ENCODE measurements around the gene DLGAP4. TPM values are rescaled to one million over a fixed set of nuclear protein-coding genes. Genes with fewer than 3 reads are reported as not detected.

DLGAP4 gene
- total RNA-seq, 3 donors from 2014 or later: 22.0 to 26.9 (median 24.0) TPM

DNA sequence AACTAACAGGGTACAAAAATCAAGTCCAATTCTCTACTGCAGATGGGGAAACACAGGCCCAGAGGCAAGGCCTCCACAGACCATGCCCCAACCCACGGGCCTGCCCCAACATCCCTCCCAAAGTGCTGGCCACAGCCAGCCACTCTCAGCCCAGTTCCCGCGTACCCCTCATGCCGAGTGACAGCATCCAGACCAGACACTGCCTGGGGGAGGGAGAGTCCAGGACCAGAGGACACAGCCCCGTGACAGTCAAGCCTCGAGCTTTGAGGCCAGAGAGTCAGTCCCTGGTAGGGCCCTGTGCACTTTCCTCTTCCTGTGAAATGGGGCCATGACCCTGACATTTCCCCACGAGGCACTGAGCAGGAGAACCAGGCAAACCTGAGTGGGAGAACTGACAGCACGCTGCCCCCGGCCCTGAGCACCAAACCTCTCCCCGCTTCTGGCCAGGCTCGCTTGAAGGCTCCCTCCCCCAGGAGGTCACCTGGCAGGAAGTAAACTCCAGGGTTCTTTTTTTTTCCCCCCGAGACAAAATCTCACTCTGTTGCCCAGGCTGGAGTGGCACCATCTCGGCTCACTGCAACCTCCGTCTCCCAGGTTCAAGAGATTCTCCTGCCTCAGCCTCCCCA lies 240.1 kb downstream of the DLGAP4 start:
- Histone ChIP-seq H3K4me3 (peak overlapping the region in 1 of 3 donors; percentile 16), H3K27ac (peak overlapping the region; percentile 44 to 54), H3K36me3 (no peaks in the 10 kb centered on the region), H3K27me3 (no peaks in the 10 kb centered on the region), H3K4me1 (peaks cover 0 to 7% of the 10 kb centered on the region in 2 donors), H3K9me3 (no peaks in the 10 kb centered on the region)
- no peak for DNase-seq (ENCODE audit: low spot score in 2 of 2)
- intact Hi-C loops (cut with DNase I; ENCODE audit: low total_unique reads): no loop called here
- TF ChIP-seq POLR2AphosphoS5 (IDR thresholded peaks at IDR 0.05): no peak
- TF ChIP-seq POLR2A (IDR thresholded peaks at IDR 0.05): no peak
- TF ChIP-seq, protein P1, sequence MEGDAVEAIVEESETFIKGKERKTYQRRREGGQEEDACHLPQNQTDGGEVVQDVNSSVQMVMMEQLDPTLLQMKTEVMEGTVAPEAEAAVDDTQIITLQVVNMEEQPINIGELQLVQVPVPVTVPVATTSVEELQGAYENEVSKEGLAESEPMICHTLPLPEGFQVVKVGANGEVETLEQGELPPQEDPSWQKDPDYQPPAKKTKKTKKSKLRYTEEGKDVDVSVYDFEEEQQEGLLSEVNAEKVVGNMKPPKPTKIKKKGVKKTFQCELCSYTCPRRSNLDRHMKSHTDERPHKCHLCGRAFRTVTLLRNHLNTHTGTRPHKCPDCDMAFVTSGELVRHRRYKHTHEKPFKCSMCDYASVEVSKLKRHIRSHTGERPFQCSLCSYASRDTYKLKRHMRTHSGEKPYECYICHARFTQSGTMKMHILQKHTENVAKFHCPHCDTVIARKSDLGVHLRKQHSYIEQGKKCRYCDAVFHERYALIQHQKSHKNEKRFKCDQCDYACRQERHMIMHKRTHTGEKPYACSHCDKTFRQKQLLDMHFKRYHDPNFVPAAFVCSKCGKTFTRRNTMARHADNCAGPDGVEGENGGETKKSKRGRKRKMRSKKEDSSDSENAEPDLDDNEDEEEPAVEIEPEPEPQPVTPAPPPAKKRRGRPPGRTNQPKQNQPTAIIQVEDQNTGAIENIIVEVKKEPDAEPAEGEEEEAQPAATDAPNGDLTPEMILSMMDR (IDR thresholded peaks at IDR 0.05): no peak

DNA sequence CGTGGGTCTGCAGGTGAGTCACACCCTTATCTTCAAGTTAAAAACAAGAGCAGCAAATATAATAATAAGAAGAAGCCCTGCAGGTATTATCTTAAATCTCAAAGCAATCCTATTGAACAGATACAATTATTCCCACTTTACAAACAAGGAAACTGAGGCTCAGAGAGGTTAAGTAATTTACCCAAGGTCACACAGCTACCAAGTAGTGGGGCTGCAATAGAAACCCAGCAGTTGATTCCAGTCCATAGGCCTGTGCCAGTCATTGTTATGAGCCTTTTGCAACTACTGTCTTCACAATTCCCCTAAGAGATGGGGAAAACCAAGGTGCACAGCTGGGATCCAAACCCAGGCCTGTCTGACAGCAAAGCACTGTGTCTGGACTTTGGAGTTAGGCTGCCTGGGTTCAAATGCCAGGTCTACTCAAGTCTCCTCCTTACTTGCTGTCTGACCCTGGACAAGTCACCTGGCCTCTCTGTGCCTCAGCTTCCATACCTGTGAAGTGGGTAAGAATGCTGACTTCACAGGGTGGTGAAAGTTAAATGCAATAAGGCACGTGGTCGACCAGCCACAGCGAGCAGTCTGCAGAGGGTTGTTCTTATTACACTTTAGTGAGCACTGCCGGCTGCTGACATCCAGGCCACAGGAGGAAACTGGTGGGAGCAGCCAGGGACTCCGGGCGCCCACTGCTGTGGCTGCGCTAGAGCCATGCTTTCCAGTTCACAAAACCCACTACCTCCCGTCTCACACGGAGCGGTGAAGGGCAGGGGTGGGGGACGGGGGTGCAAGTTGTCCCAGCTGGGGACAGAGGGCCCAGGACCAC lies 241.3 kb downstream of the DLGAP4 start:
- no peak for DNase-seq (ENCODE audit: low spot score in 2 of 2)
- peak overlapping the region in 1 of 2 donors; percentile 6 for H3K27ac ChIP-seq
- intact Hi-C loops (cut with DNase I; ENCODE audit: low total_unique reads): no loop called here
- no peaks in the 10 kb centered on the region for H3K36me3 ChIP-seq
- H3K4me1 ChIP-seq: peaks cover 0 to 7% of the 10 kb centered on the region in 2 donors
- H3K27me3 ChIP-seq: no peaks in the 10 kb centered on the region
- TF ChIP-seq POLR2AphosphoS5 (IDR thresholded peaks at IDR 0.05): no peak
- no peak for TF ChIP-seq POLR2A (IDR thresholded peaks at IDR 0.05)
- TF ChIP-seq, protein P1 (IDR thresholded peaks at IDR 0.05): no peak
- no peak overlapping the region for H3K4me3 ChIP-seq
- H3K9me3 ChIP-seq: no peaks in the 10 kb centered on the region

DNA sequence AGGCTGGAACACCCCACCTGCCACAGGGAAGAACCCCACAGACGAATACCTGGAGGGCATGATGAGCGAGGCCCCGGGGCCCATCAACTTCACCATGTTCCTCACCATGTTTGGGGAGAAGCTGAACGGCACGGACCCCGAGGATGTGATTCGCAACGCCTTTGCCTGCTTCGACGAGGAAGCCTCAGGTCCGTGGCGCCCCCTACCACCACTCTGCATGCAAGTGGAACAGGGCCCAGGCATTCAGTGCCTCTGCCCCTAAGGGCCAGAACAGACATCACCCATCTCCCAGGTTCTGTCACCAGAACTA lies 241.8 kb downstream of the DLGAP4 start:
- intact Hi-C loops (cut with DNase I; ENCODE audit: low total_unique reads): no loop called here
- no peak overlapping the region for H3K4me3 ChIP-seq
- H3K27me3 ChIP-seq: no peaks in the 10 kb centered on the region
- H3K36me3 ChIP-seq: no peaks in the 10 kb centered on the region
- peaks cover 0 to 7% of the 10 kb centered on the region in 2 donors for H3K4me1 ChIP-seq
- no peaks in the 10 kb centered on the region for H3K9me3 ChIP-seq
- TF ChIP-seq POLR2AphosphoS5 (IDR thresholded peaks at IDR 0.05): no peak
- TF ChIP-seq POLR2A (IDR thresholded peaks at IDR 0.05): no peak
- TF ChIP-seq, protein P1 (IDR thresholded peaks at IDR 0.05): no peak
- peak overlapping the region in 1 of 2 donors; percentile 8 for H3K27ac ChIP-seq
- DNase-seq (ENCODE audit: low spot score in 2 of 2): no peak

DNA sequence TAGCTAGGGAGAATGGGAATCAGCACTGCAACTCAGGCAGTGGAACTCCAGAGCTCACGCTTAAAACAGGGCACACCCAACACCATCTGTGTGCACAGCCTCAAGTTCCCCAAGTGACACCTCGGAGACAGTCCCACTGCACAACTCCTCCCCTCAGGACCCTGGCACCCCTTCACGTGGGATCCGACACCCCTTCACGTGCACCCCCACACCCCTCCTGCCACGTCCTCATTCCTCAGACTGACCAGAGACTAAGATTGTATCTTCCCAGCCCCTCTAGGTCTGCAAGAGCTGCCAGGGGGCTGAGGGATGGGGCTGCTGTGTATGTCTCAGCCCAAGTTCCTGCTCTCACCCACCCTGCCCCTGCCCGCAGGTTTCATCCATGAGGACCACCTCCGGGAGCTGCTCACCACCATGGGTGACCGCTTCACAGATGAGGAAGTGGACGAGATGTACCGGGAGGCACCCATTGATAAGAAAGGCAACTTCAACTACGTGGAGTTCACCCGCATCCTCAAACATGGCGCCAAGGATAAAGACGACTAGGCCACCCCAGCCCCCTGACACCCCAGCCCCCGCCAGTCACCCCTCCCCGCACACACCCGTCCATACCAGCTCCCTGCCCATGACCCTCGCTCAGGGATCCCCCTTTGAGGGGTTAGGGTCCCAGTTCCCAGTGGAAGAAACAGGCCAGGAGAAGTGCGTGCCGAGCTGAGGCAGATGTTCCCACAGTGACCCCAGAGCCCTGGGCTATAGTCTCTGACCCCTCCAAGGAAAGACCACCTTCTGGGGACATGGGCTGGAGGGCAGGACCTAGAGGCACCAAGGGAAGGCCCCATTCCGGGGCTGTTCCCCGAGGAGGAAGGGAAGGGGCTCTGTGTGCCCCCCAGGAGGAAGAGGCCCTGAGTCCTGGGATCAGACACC lies 242.8 kb downstream of the DLGAP4 start:
- Histone ChIP-seq H3K9me3 (no peaks in the 10 kb centered on the region), H3K27me3 (no peaks in the 10 kb centered on the region), H3K27ac (peak overlapping the region in 1 of 2 donors; percentile 68), H3K4me1 (peaks cover 0 to 7% of the 10 kb centered on the region in 2 donors), H3K36me3 (no peaks in the 10 kb centered on the region), H3K4me3 (no peak overlapping the region)
- DNase-seq (ENCODE audit: low spot score in 2 of 2): no peak
- intact Hi-C loops (cut with DNase I; ENCODE audit: low total_unique reads): no loop called here
- TF ChIP-seq, protein P1 (IDR thresholded peaks at IDR 0.05): no peak
- TF ChIP-seq POLR2A (IDR thresholded peaks at IDR 0.05) (no peak), POLR2AphosphoS5 (IDR thresholded peaks at IDR 0.05) (no peak)

Measured in breast epithelium (tissue), 4 donors.